ENCODE data around the gene TMEM198.

Gene TMEM198

DNA sequence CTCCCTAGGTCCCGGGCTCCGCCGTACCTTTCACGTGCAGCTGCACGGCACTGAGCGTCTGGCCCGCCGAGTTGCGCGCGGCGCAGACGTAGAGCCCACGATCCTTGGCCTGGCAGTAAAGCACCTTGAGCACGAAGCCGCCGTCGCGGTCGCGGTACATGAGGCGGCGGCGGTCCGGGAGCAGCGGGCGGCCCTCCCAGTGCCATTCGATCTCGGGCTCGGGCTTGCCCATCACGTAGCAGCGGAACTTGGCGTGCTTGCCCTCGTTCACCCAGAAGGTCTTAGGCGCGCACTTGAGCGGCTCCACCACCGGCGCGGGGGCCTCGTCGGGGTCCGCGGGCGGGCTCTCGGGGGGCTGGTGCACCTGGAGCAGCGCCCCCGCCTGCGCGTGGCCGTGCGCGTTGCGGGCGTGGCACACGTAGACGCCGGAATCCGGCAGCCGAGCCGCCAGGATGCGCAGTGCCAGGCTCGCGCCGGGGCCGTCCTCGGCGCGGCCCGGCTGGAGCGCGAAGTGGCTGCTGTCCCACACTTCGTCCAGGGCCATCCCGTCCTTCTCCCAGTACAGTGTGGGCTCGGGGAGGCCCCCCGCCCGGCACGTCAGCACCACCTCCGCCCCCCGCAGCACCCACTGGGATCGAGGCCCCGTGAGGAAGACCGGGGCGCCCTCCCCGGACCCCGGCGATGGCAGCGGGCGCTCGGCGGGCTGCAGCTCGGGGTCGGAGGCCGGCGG is 26.5 kb downstream of the TMEM198 start:
- no peak for TF ChIP-seq EZH2phosphoT487 (IDR thresholded peaks at IDR 0.05; ENCODE audit: borderline replicate concordance)
- TF ChIP-seq, protein P1, sequence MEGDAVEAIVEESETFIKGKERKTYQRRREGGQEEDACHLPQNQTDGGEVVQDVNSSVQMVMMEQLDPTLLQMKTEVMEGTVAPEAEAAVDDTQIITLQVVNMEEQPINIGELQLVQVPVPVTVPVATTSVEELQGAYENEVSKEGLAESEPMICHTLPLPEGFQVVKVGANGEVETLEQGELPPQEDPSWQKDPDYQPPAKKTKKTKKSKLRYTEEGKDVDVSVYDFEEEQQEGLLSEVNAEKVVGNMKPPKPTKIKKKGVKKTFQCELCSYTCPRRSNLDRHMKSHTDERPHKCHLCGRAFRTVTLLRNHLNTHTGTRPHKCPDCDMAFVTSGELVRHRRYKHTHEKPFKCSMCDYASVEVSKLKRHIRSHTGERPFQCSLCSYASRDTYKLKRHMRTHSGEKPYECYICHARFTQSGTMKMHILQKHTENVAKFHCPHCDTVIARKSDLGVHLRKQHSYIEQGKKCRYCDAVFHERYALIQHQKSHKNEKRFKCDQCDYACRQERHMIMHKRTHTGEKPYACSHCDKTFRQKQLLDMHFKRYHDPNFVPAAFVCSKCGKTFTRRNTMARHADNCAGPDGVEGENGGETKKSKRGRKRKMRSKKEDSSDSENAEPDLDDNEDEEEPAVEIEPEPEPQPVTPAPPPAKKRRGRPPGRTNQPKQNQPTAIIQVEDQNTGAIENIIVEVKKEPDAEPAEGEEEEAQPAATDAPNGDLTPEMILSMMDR (conservative IDR thresholded peaks at IDR 0.05; ENCODE audit: low read length): no peak
- no peaks in the 10 kb centered on the region for H3K36me3 ChIP-seq (ENCODE audit: insufficient read depth, low read length)
- H3K4me3 ChIP-seq (ENCODE audit: low read length, poor library complexity, severe bottlenecking): peak overlapping the region; percentile 90
- H3F3A ChIP-seq (ENCODE audit: low read depth): no peaks in the 10 kb centered on the region
- no peaks in the 10 kb centered on the region for H3K9me2 ChIP-seq (replicated peaks; ENCODE audit: low read depth, low read length)
- H3K4me1 ChIP-seq (ENCODE audit: insufficient read depth, low read length, poor library complexity, severe bottlenecking): peaks cover 16% of the 10 kb centered on the region
- H3K27me3 ChIP-seq (ENCODE audit: insufficient read depth, low read length, poor library complexity, severe bottlenecking): no peaks in the 10 kb centered on the region
- peak overlapping the region; percentile 82 for H3K4me2 ChIP-seq (ENCODE audit: low read depth, low read length, poor library complexity, severe bottlenecking)
- peaks cover 9% of the 10 kb centered on the region for H4K20me1 ChIP-seq (ENCODE audit: insufficient read depth, low read length, poor library complexity, severe bottlenecking)
- peaks cover 5% of the 10 kb centered on the region; the same call in 1 of the 2 replicates for H3K79me2 ChIP-seq (ENCODE audit: insufficient read depth, low read length)
- peak overlapping the region; percentile 67 for H3K9ac ChIP-seq (ENCODE audit: low read depth, low read length, poor library complexity, severe bottlenecking)
- H2AFZ ChIP-seq (ENCODE audit: low read length): peak overlapping the region; percentile 79; the same call in 1 of the 2 replicates
- no peaks in the 10 kb centered on the region for H3K9me3 ChIP-seq (ENCODE audit: insufficient read depth, low read depth, low read length)

DNA sequence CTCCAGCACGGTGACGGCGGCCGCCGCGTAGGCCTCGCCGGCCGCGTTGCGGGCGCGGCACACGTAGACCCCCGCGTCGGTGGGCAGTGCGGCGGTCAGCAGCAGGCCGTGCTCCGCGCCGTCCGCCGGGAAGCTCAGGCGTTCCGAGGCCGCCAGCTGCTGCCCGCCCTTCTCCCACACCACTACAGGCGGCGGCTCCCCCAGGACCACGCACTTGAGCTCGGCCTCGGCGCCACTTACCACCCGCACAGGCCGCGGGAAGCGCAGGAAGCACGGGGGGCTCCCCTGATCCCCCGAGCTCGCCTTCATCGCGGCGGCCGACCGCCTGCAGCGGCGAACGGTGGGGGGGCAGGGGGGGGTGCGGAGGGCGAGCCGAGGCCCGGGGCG is 27.1 kb downstream of the TMEM198 start:
- Histone ChIP-seq H4K20me1 (ENCODE audit: insufficient read depth, low read length, poor library complexity, severe bottlenecking) (peaks cover 9% of the 10 kb centered on the region), H3K9me3 (ENCODE audit: insufficient read depth, low read depth, low read length) (no peaks in the 10 kb centered on the region), H3K9ac (ENCODE audit: low read depth, low read length, poor library complexity, severe bottlenecking) (peak overlapping the region; percentile 67), H3K4me2 (ENCODE audit: low read depth, low read length, poor library complexity, severe bottlenecking) (peak overlapping the region; percentile 82), H3K36me3 (ENCODE audit: insufficient read depth, low read length) (no peaks in the 10 kb centered on the region), H3K4me3 (ENCODE audit: low read length, poor library complexity, severe bottlenecking) (peak overlapping the region; percentile 90), H3K4me1 (ENCODE audit: insufficient read depth, low read length, poor library complexity, severe bottlenecking) (peaks cover 16% of the 10 kb centered on the region), H2AFZ (ENCODE audit: low read length) (peak overlapping the region; percentile 79; the same call in 1 of the 2 replicates), H3K9me2 (replicated peaks; ENCODE audit: low read depth, low read length) (no peaks in the 10 kb centered on the region), H3F3A (ENCODE audit: low read depth) (no peaks in the 10 kb centered on the region), H3K79me2 (ENCODE audit: insufficient read depth, low read length) (peaks cover 5% of the 10 kb centered on the region; the same call in 1 of the 2 replicates), H3K27me3 (ENCODE audit: insufficient read depth, low read length, poor library complexity, severe bottlenecking) (no peaks in the 10 kb centered on the region)
- no peak for TF ChIP-seq EZH2phosphoT487 (IDR thresholded peaks at IDR 0.05; ENCODE audit: borderline replicate concordance)
- TF ChIP-seq, protein P1 (conservative IDR thresholded peaks at IDR 0.05; ENCODE audit: low read length): no peak

DNA sequence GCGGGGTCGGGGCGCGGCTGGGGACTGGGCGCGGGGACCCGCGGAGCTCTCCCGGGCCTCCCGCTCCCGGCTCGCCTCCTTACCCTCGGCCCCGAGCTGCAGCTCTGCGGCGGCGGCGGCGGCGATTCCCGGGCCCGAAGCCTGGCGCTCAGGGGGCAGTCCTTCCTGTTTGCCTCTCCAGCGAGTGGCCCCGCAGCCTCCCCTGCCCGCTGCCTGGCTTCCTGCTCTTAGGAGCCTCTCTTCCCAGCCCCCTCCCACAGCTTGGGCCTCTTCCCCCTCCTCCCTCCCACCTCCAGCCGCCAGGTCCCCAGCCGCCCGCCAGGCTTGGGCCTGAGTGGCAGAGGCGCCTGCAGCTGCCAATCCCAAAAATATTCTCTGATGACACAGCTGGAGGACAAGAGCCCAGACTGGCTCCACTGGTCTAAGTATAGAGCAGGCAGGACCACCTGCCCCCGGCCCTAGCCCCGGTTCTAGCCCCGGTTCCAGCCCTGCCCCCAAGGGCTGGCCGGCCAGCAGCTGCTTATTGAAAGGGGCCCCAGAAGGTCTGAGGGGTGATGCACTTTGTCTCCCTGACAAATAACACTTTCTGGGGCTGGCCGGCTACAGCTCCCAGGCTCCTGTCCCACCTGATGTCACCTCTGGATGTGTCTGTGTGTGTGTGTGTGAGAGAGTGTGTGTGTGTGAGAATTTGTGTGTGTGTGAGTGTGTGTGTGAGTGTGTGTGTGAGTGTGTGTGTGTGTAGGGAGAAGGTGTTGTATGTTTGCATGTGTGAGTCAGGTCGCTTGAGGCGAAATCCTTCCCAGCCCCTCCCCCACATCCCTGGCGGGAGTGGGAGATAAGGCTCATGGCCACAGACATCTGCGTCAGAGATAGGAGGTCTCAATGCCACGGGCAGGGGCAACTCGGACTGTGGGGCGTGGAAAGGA is 27.7 kb downstream of the TMEM198 start, which contains the start of gene OBSL1:
Gene OBSL1, minus strand, starts transcription at position 229 of the 926 bp plus-strand sequence. CDS start 307 bp downstream, outside the sequence.
- H3K4me2 ChIP-seq (ENCODE audit: low read depth, low read length, poor library complexity, severe bottlenecking): peak within 1 kb of the TSS; percentile 82
- H3K9me3 ChIP-seq (ENCODE audit: insufficient read depth, low read depth, low read length): no peaks in the 10 kb centered on the region
- H3K79me2 ChIP-seq (ENCODE audit: insufficient read depth, low read length): peaks cover 5% of the 10 kb centered on the region; the same call in 1 of the 2 replicates
- H3K27me3 ChIP-seq (ENCODE audit: insufficient read depth, low read length, poor library complexity, severe bottlenecking): no peaks in the 10 kb centered on the region
- TF ChIP-seq EZH2phosphoT487 (IDR thresholded peaks at IDR 0.05; ENCODE audit: borderline replicate concordance): no peak
- TF ChIP-seq, protein P1 (conservative IDR thresholded peaks at IDR 0.05; ENCODE audit: low read length): no peak
- no peaks in the 10 kb centered on the region for H3K36me3 ChIP-seq (ENCODE audit: insufficient read depth, low read length)
- H3K4me1 ChIP-seq (ENCODE audit: insufficient read depth, low read length, poor library complexity, severe bottlenecking): peaks cover 16% of the 10 kb centered on the region
- peak within 1 kb of the TSS; percentile 79 for H2AFZ ChIP-seq (ENCODE audit: low read length)
- H3F3A ChIP-seq (ENCODE audit: low read depth): no peaks in the 10 kb centered on the region
- H3K4me3 ChIP-seq (ENCODE audit: low read length, poor library complexity, severe bottlenecking): peak within 1 kb of the TSS; percentile 90
- H3K9ac ChIP-seq (ENCODE audit: low read depth, low read length, poor library complexity, severe bottlenecking): peak within 1 kb of the TSS; percentile 67
- H3K9me2 ChIP-seq (replicated peaks; ENCODE audit: low read depth, low read length): no peaks in the 10 kb centered on the region
- H4K20me1 ChIP-seq (ENCODE audit: insufficient read depth, low read length, poor library complexity, severe bottlenecking): peaks cover 9% of the 10 kb centered on the region

Measured in Loucy (cell line).